Amniotic epithelial cell (primary cell): ENCODE measurements around the gene KLHDC4.
"Not testable (repeated sequence)": the region's sequence is repeated elsewhere in the genome, so short reads cannot be mapped to it uniquely, and the experiment has no call there.

ENCODE experiments used
- DNase-seq: peaks from one replicate; pipeline ENCODE4 v3.0.0-alpha.2; 2010; ENCODE audit warnings: low read depth

The KLHDC4 gene

GRCh38 chr16:87742781-87743490 is 22.9 kb downstream of the KLHDC4 start:
- no peak for DNase-seq

DNA sequence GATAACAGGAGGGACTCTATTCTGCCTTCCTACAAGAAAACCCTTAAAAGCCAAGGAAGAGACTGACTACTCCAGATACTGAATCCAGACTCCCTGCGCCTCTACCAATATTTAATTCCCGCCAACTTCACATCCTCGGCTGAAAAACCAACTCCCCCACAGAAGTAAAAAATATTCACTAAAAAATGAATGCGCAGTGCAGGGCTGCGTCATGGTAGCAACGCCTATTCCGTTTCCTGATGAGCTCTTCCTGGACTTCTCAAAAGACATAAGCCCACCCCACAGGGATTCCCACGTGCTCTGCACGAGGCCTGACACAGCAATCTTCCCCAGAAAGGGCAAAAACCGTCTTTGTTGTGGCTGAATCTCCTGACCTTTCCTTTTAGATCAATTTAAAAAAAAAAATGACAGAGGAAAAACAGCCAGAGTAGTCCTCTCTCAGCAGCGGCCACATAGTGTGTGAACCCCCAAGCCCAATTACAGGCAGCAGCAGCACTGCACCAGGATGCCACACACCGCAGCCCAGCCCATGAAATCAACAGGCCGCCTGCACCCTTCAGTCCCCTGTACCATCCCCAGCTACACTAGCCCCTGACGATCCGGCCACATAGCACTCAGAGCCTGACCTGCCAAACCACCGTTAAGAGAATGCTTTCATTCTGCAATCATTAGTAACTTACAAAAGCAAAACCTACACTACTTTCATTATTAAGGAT is 23.9 kb downstream of the KLHDC4 start:
- no peak for DNase-seq

DNA sequence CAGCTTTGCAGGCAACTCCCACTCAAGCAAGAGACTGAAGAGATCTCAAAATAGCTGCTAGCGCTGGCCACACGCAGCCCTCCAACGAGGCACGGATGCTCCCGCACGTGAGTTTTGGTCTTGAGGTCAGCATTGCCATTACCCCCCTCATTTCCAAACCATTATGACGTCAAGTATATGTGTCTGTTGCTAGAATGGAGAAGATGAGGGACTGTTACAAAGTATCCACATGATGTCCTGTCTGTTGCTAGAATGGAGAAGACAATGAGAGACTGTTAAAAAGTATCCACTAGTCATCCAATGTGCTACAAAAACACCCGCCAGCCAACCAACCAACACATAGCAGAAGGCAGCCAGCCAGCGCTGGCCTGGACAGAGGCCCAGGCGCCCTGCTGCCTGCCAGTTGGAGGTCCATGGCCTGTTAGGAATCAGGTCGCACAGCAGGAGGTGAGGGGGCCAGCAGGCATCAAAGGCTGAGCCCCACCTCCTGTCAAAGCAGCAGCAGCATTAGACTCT is 24.8 kb downstream of the KLHDC4 start:
- no peak for DNase-seq

- no peak for DNase-seq
Observed at GRCh38 chr16:87740441-87740840, 25.3 kb downstream of the KLHDC4 start.

DNA sequence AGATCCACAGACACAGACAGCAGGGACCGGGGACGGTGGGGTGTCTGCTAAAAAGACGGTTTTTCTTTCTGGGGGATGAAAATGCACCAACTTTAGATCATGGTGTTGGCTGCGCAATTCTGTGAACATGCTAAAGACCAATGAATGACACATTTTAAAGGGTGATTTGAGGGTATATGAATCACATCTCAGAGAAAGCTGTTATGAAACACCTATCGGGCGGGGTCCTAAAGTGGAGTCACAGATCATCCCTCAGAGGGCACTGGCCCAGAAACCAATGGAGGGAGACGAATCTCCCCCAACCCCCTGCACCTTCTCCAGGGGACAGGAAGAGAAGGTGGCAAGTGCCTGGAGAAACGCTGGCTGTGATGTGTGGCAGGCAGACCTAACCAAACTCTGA is 26.0 kb downstream of the KLHDC4 start:
- DNase-seq: no peak

- no peak for DNase-seq
Observed at GRCh38 chr16:87736008-87736382, 29.8 kb downstream of the KLHDC4 start.

DNA sequence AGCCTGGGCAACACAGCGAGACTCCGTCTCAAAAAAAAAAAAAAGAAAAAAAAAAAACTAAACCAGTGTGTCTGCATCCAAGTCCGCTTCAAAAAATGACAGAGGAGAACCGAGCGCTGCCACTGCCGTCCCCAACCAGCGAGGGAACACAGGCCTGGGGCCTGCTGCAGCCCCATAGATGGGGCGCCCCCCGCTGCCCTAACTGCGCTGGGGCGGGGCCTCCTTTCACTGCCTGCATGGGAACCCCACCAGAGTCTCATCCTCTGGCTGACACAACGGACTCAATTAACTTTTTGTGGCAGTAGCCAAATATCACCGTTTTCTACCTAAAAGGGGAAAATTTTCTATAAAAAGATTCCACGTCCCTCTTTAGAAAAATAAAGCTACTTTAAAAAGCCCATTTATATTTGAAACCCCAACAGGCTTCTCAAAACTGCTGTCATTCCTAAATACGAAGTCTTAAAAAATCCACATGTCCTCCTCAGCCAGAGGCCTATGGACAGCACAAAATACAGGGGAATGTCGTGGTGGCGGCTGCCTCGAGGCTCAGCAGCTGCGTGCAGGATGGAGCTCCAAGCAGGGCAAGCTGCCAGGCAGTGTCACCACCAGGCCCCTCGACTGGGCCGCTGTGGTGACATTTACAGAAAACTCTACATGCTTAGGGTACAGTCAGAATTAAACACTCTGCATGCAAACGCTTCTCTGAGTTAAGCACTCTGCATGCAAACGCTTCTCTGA is 30.3 kb downstream of the KLHDC4 start:
- DNase-seq: no peak

DNA sequence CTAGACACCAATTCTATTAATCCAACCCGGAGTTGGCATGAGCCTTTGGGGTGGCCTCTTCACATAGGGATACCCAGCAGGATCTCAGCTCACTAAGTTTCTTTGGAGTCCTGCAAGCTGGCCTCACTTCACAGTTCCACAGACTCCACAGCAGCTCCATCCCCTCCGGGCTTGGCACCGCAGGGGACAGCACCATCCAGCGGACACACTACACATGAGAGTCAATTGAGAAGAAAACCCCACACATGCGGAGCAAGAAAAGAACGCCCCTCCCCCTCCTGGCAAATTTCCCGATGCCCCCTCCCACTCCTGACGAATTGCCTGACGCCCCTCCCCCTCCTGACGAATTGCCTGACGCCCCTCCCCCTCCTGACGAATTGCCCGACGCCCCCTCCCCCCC is 31.1 kb downstream of the KLHDC4 start:
- DNase-seq: no peak

DNA sequence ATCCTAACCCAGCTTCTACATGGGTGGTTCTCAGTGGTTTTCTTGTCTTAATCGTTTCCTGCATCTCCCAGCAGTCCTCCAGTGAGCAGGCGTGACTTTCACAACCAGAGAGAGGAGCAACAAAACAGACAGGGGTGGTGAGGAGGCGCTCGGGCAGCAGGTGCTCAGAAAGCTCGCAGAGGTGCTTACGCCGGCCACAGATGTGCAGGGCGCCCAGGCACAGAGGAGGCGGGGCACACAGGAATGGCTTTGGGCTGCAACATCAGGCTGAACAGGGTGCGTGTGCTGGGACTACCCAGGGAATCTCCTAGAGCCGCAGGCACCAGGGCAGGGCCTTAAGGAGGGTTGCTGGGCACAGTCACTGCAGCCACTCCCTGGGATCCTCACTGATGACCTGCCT is 32.6 kb downstream of the KLHDC4 start:
- no peak for DNase-seq

GRCh38 chr16:87731607-87732006 is 34.2 kb downstream of the KLHDC4 start:
- no peak for DNase-seq

DNA sequence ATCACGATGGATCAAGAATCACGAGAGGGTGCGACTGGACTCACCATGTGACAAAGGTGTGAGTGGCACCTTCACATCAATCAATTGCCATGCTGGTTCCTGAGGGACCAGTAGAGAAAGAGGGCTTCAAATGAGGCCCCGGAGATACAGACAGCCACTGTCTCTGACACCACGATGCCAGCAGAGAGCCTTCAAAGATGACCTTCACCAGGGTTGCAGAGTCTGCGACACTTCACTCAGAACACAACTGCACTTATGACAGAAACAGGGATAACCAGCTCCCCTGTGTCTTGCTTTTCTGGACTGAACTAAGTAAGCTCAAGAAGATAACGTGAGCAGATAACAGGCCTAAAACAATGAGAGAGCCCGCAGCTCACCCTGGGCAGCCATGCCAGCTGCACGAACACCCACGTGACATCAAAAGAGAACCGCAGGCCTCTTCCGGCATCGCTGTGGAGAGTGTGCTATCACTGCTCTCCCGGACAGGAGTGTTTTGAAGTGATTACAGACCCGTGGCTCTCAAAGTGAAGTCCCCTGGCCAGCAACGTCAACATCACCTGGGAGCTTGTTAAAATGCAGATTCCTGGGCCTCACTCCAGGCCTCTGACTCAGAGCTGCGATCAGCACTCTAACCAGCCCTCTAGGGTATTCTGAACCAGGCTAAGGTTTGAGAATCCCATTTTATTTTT is 36.4 kb downstream of the KLHDC4 start:
- no peak for DNase-seq

GRCh38 chr16:87728026-87728425 is 37.8 kb downstream of the KLHDC4 start:
- DNase-seq: peak; percentile 85

GRCh38 chr16:87727346-87727745 is 38.4 kb downstream of the KLHDC4 start:
- no peak for DNase-seq

DNA sequence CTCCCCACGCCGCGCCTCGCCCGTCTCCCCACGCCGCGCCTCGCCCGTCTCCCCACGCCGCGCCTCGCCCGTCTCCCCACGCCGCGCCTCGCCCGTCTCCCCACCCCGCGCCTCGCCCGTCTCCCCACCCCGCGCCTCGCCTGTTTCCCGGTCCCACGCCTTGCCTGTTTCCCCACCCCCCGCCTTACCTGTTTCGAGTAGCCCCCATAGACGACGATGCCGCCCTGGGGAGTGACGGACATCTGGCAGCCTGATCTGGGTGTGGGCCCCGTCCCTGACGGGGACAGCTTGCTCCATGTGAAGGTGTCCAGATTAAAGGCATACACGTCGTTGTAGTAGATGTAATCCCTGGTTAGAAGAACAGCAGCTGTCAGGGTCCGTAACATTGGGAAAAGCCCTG is 39.2 kb downstream of the KLHDC4 start:
- not testable (repeated sequence) for DNase-seq

- DNase-seq: peak; percentile 43
Observed at GRCh38 chr16:87725596-87726235, 40.1 kb downstream of the KLHDC4 start.

DNA sequence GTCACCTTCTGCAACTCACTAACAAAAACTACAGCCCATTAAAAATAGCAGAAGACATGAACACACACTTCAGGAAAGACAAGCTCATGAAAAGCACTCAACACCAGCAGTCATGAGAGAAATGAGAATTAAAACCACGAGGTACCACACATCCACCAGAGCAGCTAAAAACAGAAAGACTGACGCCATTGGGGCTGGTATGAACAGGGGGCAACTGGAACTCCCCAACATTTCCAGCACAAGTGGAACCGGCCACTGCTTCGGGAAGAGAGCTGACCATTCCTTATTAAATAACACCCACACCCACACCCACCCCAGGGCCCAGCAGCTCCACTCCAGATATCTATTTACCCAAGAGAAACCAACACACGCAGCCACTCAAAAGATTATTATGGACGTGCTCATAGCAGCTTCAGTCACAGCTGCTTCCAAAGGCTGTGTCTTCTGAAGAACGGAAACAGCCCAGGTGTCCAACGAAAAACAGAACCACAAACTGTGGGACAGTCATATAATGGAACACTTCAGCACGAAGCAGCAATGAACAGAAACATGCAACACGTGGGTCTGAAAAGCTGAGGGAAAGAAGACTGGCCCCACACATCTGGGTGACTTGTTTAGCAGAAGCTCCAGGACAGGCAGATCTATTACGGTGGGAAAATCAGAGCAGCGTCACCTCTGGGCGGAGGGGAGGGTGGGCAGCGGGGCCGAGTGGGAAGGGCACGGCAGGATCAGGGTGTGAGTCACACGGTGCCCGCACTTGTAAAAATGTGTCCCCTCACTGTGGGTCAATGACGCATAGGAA is 41.1 kb downstream of the KLHDC4 start:
- DNase-seq: no peak

DNA sequence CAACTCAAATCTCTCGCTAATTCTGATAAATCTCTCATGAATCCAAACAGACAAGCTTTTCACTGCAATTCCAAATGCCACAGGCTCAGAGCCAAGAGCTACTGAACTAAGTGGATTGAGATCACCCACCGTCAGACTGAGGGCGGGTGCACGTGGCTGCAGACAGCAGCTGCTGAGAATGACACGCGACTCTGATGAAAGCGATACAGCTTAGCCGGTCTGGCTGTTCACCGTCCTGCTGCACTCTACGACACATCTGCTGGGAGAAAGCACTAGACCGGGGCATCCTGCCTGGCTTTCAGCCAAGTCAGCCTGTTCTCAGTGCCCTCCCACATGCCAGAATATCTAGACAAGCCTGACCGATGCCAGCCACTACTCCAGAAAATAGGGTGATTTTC is 42.6 kb downstream of the KLHDC4 start:
- DNase-seq: peak; percentile 70

DNA sequence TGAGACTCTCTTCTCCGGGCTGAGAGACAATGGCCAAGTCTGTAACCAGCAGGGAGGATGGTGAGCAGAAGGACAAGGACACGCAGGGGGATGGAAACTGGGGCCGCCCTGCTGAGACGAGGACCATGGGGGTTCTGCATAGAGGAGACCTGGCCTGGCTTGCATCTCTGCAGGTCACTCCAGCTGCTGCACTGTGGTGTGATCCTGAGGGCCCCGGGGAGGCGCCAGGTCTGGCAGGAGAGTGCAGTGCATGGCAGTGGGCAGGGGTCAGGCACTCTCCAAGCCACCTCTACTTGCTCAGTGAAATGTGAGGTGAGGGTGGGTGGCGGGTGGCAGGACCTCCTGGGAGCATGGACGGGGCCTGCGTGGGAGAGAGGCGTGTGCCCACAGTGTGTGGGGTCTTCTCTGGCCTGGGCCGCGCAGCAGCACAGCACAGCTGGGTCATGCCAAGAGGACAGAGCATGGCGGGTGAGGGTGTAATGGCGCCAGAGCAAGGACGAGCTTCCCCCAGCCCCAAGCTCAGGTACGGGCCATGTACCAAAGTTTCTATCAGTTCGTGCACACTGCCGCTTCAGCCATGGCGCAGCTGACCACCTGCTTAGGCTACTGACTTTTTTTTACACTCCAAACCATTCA is 43.1 kb downstream of the KLHDC4 start:
- DNase-seq: no peak

DNA sequence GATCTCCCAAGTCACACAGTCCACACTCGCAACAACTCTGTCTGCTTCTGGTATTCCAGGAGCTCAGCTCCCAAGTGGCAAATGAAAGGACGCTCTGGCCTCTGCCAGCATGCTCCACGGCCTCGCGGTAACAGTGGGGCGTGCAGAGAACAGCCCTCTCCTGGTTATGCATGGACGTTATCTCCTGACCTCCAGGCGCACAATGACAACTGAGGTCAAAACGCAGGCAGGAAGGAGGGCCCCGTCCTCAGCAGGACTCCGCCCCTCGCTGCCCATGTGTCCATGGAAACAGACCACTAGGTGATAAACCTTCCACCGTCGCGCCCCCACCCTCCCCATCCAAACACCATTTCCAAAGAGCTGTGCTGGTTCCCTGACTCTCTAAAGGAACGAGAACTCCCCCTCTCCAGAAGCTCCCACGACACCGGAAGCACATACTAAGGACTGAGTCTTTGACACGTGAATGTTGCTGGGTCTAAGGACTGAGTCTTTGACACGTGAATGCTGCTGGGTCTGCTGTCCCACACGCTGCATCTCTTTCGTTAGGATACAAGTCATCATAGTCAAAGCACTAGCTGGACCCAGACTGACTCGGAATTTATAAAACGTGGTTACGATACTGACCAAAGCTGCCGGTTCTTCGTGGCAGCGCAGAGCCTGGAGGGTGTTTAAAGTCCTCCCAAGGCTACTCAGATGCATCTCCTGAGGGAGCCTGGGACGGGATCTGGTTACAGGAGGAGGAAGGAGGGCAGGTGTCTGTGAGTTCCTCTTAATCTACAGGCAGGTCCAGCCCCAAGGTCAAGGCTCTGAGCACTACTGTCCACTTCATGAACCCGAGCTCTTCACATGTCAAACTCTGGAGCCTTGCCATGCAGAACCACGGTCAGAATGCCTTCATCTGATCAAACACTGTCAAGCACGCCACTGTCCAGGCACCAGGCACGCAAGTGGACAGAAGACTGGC is 43.9 kb downstream of the KLHDC4 start:
- no peak for DNase-seq
